PC-3 (cell line): ENCODE measurements around the gene NFATC2.

ENCODE experiments used
- CTCF ChIP-seq: fragments of 300-600 bp; sonication (generic); conservative IDR thresholded peaks from 2 replicates; pipeline ENCODE4 v1.5.1; 2017; ENCODE audit warnings: antibody characterized with exemption, low read depth, mild to moderate bottlenecking, low read length
- EZH2 ChIP-seq: fragments of 300-600 bp; sonication (generic); IDR thresholded peaks from one replicate; pipeline ENCODE4 v1.6.1; 2017; ENCODE audit warnings: antibody characterized with exemption, mild to moderate bottlenecking, low read length; ENCODE audit not compliant: unreplicated experiment
- EZH2phosphoT487 ChIP-seq: fragments of 300-600 bp; sonication (generic); IDR thresholded peaks from 2 replicates; pipeline ENCODE4 v1.6.1; 2018; ENCODE audit warnings: mild to moderate bottlenecking, antibody characterized with exemption, low read length, borderline replicate concordance

GRCh38 chr20:51383891-51384510 lies 158.5 kb downstream of the NFATC2 start:
- TF ChIP-seq CTCF (peak; percentile 32; the same call in 1 of the 2 replicates), EZH2phosphoT487 (no peak), EZH2 (no peak)
